SK-N-SH (cell line): Measurements from ENCODE around the gene FUT2. TPM values are rescaled to one million over a fixed set of nuclear protein-coding genes. Genes with fewer than 3 reads are reported as not detected.

ENCODE experiments used
- CTCF ChIA-PET: fragments of 300-600, 350-600 bp; formaldehyde crosslinking; extraction: SDS; loops from one replicate; lab custom pipeline; 2021; lab: Yijun Ruan, JAX
- POLR2A ChIA-PET: fragments of 350-600 bp; sonication (Branson Sonifier 250); formaldehyde crosslinking; extraction: SDS; loops from one replicate; lab custom pipeline; 2020; ENCODE audit warnings: antibody characterized with exemption, inconsistent platforms; lab: Yijun Ruan, JAX
- DNase-seq: peaks from one replicate; pipeline ENCODE4 v3.0.0; 2012
- H2AFZ ChIP-seq: fragments of 200-600 bp; sonication (generic); 2 replicates; pipeline ENCODE4 v1.8.1; 2016; ENCODE audit warnings: antibody characterized with exemption, mild to moderate bottlenecking, low read depth
- H3F3A ChIP-seq: fragments of 200-600 bp; sonication (generic); replicated peaks from 2 replicates; pipeline ENCODE3; 2016; ENCODE audit warnings: antibody characterized with exemption, mild to moderate bottlenecking; ENCODE audit not compliant: insufficient read depth
- H3K27ac ChIP-seq, 2 experiments: fragments of 200-500 bp in 1 of 2; fragments of 200-600 bp in 1 of 2; sonication (Bioruptor generic) in 1 of 2; sonication (generic), shearing (Covaris generic) in 1 of 2; 2 replicates each; pipeline versions ENCODE4 v1.5.1 to v1.6.1; 2014 to 2016; ENCODE audit warnings: low read depth in 2 of 2, inconsistent platforms in 1 of 2, low read length in 1 of 2, mild to moderate bottlenecking in 1 of 2, mixed read lengths in 1 of 2
- H3K27me3 ChIP-seq: fragments of 200-600 bp; sonication (generic), shearing (Covaris generic); 2 replicates; pipeline ENCODE4 v1.6.1; 2016; ENCODE audit warnings: mixed run types; ENCODE audit not compliant: insufficient read depth
- H3K36me3 ChIP-seq, 2 experiments: fragments of 200-500 bp in 1 of 2; fragments of 200-600 bp in 1 of 2; sonication (Bioruptor generic) in 1 of 2; sonication (generic) in 1 of 2; replicated peaks in 1 of 2; 2 replicates each; pipeline versions ENCODE3 to v1.5.1; 2014 to 2016; ENCODE audit warnings: low read length in 1 of 2, mild to moderate bottlenecking in 1 of 2; ENCODE audit not compliant: insufficient read depth in 2 of 2, control insufficient read depth in 1 of 2
- H3K4me1 ChIP-seq, 2 experiments: fragments of 200-500 bp in 1 of 2; fragments of 200-600 bp in 1 of 2; sonication (Bioruptor generic) in 1 of 2; sonication (generic), shearing (Covaris generic) in 1 of 2; 2 replicates each; pipeline versions ENCODE4 v1.5.1 to v1.6.1; 2014 to 2016; ENCODE audit warnings: low read depth in 1 of 2, low read length in 1 of 2, mixed run types in 1 of 2; ENCODE audit not compliant: insufficient read depth in 2 of 2, control insufficient read depth in 1 of 2
- H3K4me2 ChIP-seq: fragments of 200-600 bp; sonication (generic), shearing (Covaris generic); 2 replicates; pipeline ENCODE4 v1.6.1; 2017; ENCODE audit warnings: mixed run types
- H3K4me3 ChIP-seq, 2 experiments: fragments of 200-500 bp in 1 of 2; fragments of 200-600 bp in 1 of 2; sonication (Bioruptor generic) in 1 of 2; sonication (generic), shearing (Covaris generic) in 1 of 2; 2 replicates each; pipeline versions ENCODE4 v1.5.1 to v1.8.1; 2014 to 2016; ENCODE audit warnings: low read depth in 2 of 2, inconsistent platforms in 1 of 2, low read length in 1 of 2, mild to moderate bottlenecking in 1 of 2, mixed read lengths in 1 of 2, moderate library complexity in 1 of 2
- H3K79me2 ChIP-seq: fragments of 200-600 bp; sonication (generic); 2 replicates; pipeline ENCODE4 v1.8.1; 2017; ENCODE audit warnings: mild to moderate bottlenecking; ENCODE audit not compliant: insufficient read depth
- H3K9ac ChIP-seq: fragments of 200-600 bp; sonication (generic); 2 replicates; pipeline ENCODE4 v1.6.1; 2017; ENCODE audit warnings: mixed run types
- H3K9me2 ChIP-seq: fragments of 200-600 bp; sonication (generic); 2 replicates; pipeline ENCODE4 v1.6.1; 2017; ENCODE audit warnings: mixed run types
- H3K9me3 ChIP-seq: fragments of 200-600 bp; sonication (generic); 2 replicates; pipeline ENCODE4 v1.6.1; 2017; ENCODE audit warnings: mixed run types, mild to moderate bottlenecking, moderate library complexity
- H4K20me1 ChIP-seq: fragments of 200-600 bp; sonication (generic); 2 replicates; pipeline ENCODE4 v1.6.1; 2017; ENCODE audit warnings: mild to moderate bottlenecking, mixed run types; ENCODE audit not compliant: insufficient read depth
- CTCF ChIP-seq: fragments of 200-600 bp; sonication (generic); IDR thresholded peaks from 2 replicates; pipeline ENCODE4 v1.6.1; 2017; ENCODE audit warnings: antibody characterized with exemption, mild to moderate bottlenecking, moderate library complexity
- ELF1 ChIP-seq: IDR thresholded peaks from 2 replicates; pipeline ENCODE4 v1.4.0; 2012
- EP300 ChIP-seq, 2 experiments: IDR thresholded peaks; 2 replicates each; pipeline versions ENCODE4 v1.4.0 to v1.6.1; 2012; ENCODE audit warnings: borderline replicate concordance in 1 of 2, low read depth in 1 of 2, low read length in 1 of 2
- EZH2phosphoT487 ChIP-seq: fragments of 200-600 bp; sonication (generic); IDR thresholded peaks from 2 replicates; pipeline ENCODE4 v1.6.1; 2017; ENCODE audit warnings: low read depth, mixed run types, mild to moderate bottlenecking, antibody characterized with exemption, moderate library complexity, borderline replicate concordance
- GABPA ChIP-seq: IDR thresholded peaks from 2 replicates; pipeline ENCODE4 v1.4.0; 2012; ENCODE audit warnings: low read depth, mild to moderate bottlenecking
- GATA2 ChIP-seq: sonication (generic); formaldehyde crosslinking; IDR thresholded peaks from 2 replicates; pipeline ENCODE4 v1.5.0; 2020; ENCODE audit warnings: mild to moderate bottlenecking, missing genetic modification reagents
- IRF3 ChIP-seq: fragments of 150-350 bp; IDR thresholded peaks from 2 replicates; pipeline ENCODE4 v1.6.1; 2016; ENCODE audit warnings: mild to moderate bottlenecking, low read depth, low read length
- JUND ChIP-seq: IDR thresholded peaks from 2 replicates; pipeline ENCODE4 v1.4.0; 2012
- MEF2A ChIP-seq: IDR thresholded peaks from 2 replicates; pipeline ENCODE4 v1.4.0; 2012; ENCODE audit warnings: low read depth, borderline replicate concordance
- MXI1 ChIP-seq: IDR thresholded peaks from 2 replicates; pipeline ENCODE4 v1.6.1; 2012; ENCODE audit warnings: mild to moderate bottlenecking, low read depth, low read length, improper control_type of control experiment
- RAD21 ChIP-seq: IDR thresholded peaks from 2 replicates; pipeline ENCODE4 v1.6.1; 2012; ENCODE audit warnings: mild to moderate bottlenecking, low read length
- RCOR1 ChIP-seq: fragments of 150-350 bp; IDR thresholded peaks from 2 replicates; pipeline ENCODE4 v1.6.1; 2017; ENCODE audit warnings: antibody characterized with exemption, low read length
- TAF1 ChIP-seq: IDR thresholded peaks from 2 replicates; pipeline ENCODE4 v1.6.1; 2012; ENCODE audit warnings: low read depth, mild to moderate bottlenecking, low read length, moderate library complexity, borderline replicate concordance
- TCF12 ChIP-seq: IDR thresholded peaks from 2 replicates; pipeline ENCODE4 v1.4.0; 2012
- TEAD4 ChIP-seq: IDR thresholded peaks from 2 replicates; pipeline ENCODE4 v1.4.0; 2012; ENCODE audit warnings: mild to moderate bottlenecking, borderline replicate concordance; ENCODE audit not compliant: insufficient read depth
- YY1 ChIP-seq: IDR thresholded peaks from 2 replicates; pipeline ENCODE4 v1.4.0; 2012; ENCODE audit warnings: low read depth, mild to moderate bottlenecking
- ZBTB33 ChIP-seq: IDR thresholded peaks from 2 replicates; pipeline ENCODE4 v1.4.0; 2012; ENCODE audit warnings: low read depth, borderline replicate concordance
- WGBS: methylation state at CpG from one replicate; pipeline ENCODE4 v1.1.6; 2017; ENCODE audit warnings: low lambda C conversion rate; 5-methylcytosine and 5-hydroxymethylcytosine counted together
- polyA plus RNA-seq, 3 experiments: library from polyadenylated mRNA; depleted of rRNA; stranded (reverse); fragments of >200 nt; gene quantifications; 2 replicates each; pipeline ENCODE4 v1.2.3, GENCODE V29; 2012

FUT2 gene
- polyA plus RNA-seq, 1 of the 3 experiments (the other 2 are of a cell fraction), result not detected

GRCh38 chr19:48672994-48673393 is 22.8 kb upstream of the FUT2 start, which contains the start of gene NTN5:
Gene NTN5, minus strand, starts transcription at chr19:48673017. Its CDS starts 2,031 bp downstream, at chr19:48670986.
- Histone ChIP-seq H3K4me3 (no peak within 1 kb of the TSS), H3K27me3 (no peaks in the 10 kb centered on the region), H3F3A (no peaks in the 10 kb centered on the region), H3K9me2 (no peaks in the 10 kb centered on the region), H3K36me3 (no peaks in the 10 kb centered on the region), H3K9me3 (no peaks in the 10 kb centered on the region), H3K79me2 (no peaks in the 10 kb centered on the region), H3K27ac (no peak within 1 kb of the TSS), H3K4me2 (no peak within 1 kb of the TSS), H2AFZ (no peak within 1 kb of the TSS), H3K9ac (no peak within 1 kb of the TSS), H3K4me1 (peaks cover 0 to 8% of the 10 kb centered on the region in 2 experiments; a peak in 1 of 4 replicates), H4K20me1 (no peaks in the 10 kb centered on the region)
- ChIA-PET CTCF (interaction anchor here (3.3 to 3.7 kb wide), 3 partner anchors 19 to 40 kb away, joined by 19 to 35 read pairs (median 30); partner anchors contain the start of gene CA11), POLR2A (no interaction called here)
- TF ChIP-seq CTCF (no peak), GABPA (no peak), MEF2A (no peak), YY1 (no peak), EZH2phosphoT487 (no peak), GATA2 (CRISPR knock-in tag) (no peak), EP300 (IDR thresholded peaks at IDR 0.05; ENCODE audit: borderline replicate concordance in 1 of 2, low read depth in 1 of 2, low read length in 1 of 2) (no peak), TEAD4 (no peak), RAD21 (no peak), JUND (no peak), ELF1 (no peak), IRF3 (no peak), ZBTB33 (no peak), RCOR1 (no peak), TAF1 (no peak), MXI1 (no peak), TCF12 (no peak)
- WGBS, result 92% methylated on average over 13 of the region's 25 CpGs
- no peak for DNase-seq
